GM18870 (cell line): ENCODE measurements around the gene POLRMT.
"Not testable (repeated sequence)": the region's sequence is repeated elsewhere in the genome, so short reads cannot be mapped to it uniquely, and the experiment has no call there.

ENCODE experiments used
- ATAC-seq: cut with Tn5 transposase; IDR thresholded peaks from one replicate; pipeline ENCODE4 v1.9.1; 2021; ENCODE audit warnings: moderate library complexity; ENCODE audit not compliant: unreplicated experiment

The POLRMT gene

GRCh38 chr19:629961-630714 lies 3.2 kb downstream of the POLRMT start:
- no peak for ATAC-seq

DNA sequence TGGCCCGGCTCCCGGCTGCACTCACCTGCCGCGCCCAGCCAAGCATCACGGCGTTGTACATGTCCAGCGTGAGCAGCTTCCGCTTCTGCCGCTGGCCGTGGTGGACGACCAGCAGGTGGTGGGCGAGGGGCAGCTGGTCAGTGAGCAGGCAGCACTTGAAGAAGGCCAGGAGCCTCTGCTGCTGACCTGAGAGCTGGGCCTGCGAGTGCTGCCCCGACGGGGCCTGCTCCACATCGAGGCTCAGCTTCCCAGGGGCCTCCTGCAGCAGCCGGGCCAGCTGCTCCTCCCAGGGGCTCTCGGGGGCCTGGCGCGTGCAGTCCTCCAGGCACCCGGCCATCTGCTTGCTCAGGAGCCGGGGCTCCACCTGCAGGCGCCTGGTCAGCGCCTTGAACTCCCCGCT lies 3.8 kb downstream of the POLRMT start:
- ATAC-seq = not testable (repeated sequence)

GRCh38 chr19:628168-628567 lies 5.2 kb downstream of the POLRMT start:
- no peak for ATAC-seq

DNA sequence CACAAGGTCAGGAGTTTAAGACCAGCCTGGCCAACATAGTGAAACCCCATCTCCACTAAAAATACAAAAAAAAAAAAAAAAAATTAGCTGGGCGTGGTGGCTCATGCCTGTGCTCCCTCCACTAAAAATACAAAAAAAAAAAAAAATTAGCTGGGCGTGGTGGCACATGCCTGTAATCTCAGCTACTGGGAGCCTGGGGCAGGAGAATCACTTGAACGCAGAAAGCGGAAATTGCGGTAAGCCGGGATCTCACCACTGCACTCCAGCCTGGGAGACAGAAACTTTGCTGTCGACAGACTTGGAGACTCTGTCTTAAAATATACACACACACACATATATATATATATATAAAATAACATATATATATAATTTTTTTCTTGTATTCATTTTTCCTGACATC lies 6.8 kb downstream of the POLRMT start:
- not testable (repeated sequence) for ATAC-seq

GRCh38 chr19:625257-625656 lies 8.1 kb downstream of the POLRMT start:
- no peak for ATAC-seq

- no peak for ATAC-seq
Observed at GRCh38 chr19:624433-625109, 8.8 kb downstream of the POLRMT start.

GRCh38 chr19:623974-624373 lies 9.4 kb downstream of the POLRMT start:
- ATAC-seq = no peak

- ATAC-seq = no peak
Observed at GRCh38 chr19:623175-623916, 10.0 kb downstream of the POLRMT start.

- no peak for ATAC-seq
Observed at GRCh38 chr19:622666-623065, 10.7 kb downstream of the POLRMT start.

DNA sequence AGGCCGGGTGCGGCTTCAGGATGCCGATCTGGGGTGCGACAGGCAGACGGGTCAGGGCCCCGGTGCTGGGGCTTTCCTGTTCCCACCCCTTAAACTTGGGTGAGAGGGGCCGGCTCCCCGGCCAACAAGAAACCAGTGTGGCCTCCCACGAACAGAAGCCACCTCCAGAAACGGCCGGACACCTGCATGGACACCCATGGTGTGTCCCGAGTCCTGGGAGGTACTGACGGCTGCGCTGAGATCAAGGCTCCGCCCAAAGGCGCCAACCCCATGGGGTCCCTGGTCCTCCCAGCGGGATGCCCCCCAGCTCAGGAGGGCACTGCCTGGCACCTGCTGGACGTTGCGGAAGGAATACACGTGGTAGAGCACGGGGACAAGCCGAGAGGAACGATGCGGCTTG lies 11.5 kb downstream of the POLRMT start:
- no peak for ATAC-seq

DNA sequence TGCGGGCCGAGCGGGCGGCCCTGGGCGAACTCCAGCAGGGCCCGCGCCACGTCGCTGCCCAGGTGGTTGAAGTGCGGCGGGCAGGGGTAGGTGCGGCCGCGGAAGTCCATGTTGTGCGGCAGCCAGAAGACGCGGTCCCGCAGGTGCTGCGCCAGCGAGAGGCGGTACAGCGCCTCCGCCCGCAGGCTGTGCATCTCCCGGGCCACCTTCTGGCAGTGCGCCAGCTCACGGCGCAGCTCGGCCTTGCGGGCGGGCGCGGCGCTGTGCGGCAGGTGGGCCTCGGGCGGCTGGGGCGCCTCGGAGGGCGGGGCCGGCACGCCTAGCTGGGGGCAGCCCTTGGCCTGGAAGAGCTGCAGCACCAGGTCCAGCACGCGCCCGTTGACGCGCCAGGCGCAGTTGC lies 12.1 kb downstream of the POLRMT start:
- ATAC-seq = not testable (repeated sequence)

- no peak for ATAC-seq
Observed at GRCh38 chr19:620166-620862, 13.0 kb downstream of the POLRMT start.

GRCh38 chr19:619286-620002 lies 13.9 kb downstream of the POLRMT start:
- ATAC-seq = no peak

DNA sequence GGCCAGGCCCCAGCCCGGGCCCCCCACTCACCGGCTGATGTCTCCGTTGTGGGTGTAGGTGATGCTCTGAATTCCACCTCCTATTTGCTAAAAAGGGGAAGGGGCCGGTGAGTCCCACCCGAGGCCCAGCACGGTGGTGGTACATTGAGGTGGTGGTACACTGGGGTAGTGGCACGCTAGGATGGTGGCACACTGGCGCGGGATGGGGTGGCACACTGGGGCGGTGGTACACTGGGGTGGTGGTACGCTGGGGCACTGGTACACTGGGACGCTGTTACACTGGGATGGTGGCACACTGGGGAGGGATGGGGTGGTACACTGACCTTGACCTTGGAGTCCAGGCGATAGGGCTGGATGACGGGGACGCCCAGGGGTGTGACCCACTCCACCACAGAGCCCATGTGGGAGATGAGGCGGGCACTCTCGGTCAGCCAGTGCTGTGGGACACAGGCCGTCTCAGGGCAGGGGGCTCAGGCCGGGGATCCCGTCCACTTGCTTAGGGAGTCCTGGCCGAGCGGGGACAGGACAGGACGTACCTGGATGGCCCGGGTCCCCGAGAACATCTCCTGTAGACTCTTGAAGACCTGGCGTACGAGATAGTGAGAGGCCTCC lies 14.6 kb downstream of the POLRMT start:
- no peak for ATAC-seq

GRCh38 chr19:618247-618619 lies 15.1 kb downstream of the POLRMT start:
- ATAC-seq = no peak

DNA sequence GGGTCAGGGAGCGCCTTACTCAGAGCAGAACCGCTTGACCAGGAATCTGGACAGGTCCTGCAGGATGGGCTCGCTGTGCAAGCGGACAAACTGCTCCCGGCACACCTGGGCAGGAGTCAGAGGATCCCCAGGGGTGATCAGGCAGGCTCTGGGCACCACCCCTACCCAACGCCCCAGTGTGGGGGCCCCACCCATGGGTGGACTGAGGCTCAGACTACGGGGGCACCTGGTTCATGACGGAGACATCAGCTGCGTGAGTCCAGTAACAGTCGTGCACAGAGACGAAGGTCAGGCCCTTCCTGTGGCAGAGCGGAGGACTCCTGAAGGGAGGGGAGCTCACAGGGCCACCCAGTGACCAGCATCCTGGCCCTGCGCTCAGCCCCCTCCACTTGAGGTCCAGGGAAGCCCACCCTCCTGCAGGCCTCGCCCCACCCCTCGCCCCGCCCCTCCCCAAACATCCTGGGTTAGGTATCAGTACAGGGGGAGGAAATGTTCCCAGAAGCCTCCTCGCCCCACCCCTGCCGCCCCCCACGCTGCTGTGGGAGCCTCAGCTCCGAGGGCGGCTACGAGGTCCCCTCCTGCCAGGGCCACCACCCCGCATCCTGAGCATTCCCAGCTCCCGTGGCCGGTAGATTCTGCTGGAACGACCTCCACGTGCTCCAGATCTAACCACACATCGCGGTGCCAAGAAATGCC lies 15.6 kb downstream of the POLRMT start:
- no peak for ATAC-seq

DNA sequence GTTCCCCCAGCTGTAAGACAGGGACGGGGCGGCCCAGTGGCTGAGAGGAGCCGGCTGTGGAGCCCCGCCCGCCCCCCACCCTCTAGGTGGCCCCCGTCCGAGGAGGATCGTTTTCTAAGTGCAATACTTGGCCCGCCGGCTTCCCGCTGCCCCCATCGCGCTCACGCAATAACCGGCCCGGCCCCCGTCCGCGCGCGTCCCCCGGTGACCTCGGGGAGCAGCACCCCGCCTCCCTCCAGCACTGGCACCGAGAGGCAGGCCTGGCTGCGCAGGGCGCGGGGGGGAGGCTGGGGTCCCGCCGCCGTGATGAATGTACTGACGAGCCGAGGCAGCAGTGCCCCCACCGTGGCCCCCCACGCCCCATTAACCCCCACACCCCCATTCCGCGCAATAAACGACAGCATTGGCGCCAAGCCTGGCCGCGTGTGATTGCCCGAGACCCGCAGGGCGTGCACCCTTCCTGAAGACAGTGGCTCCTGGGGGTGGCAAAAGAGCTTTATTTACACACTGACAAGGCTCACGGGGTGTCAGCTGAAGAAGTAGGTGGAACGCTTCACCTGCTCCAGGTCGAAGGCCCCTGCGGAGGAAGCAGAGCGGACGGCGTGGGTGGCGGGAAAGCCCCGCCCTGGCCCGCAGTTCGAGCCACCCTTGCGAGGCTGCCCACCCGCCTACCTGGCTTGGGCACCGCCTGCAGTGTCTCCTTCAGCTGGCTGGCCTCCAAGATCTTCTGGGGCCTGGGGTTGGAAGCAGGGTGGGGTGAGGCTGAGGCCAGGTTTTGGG lies 16.4 kb downstream of the POLRMT start:
- no peak for ATAC-seq

GRCh38 chr19:616062-616700 lies 17.2 kb downstream of the POLRMT start:
- ATAC-seq = no peak
